ENCODE results near the gene DDX18. TPM values are rescaled to one million over a fixed set of nuclear protein-coding genes. Genes with fewer than 3 reads are reported as not detected.

DDX18 gene
- total RNA-seq, 1 donor from 2014 or later, result 60.8 TPM

- DNase-seq, result peak; percentile 89
These were observed 21.7 kb downstream of the DDX18 start for GRCh38 chr2:117835990-117836760.

- DNase-seq, result no peak
These were observed 30.8 kb downstream of the DDX18 start for GRCh38 chr2:117845304-117845703.

DNA sequence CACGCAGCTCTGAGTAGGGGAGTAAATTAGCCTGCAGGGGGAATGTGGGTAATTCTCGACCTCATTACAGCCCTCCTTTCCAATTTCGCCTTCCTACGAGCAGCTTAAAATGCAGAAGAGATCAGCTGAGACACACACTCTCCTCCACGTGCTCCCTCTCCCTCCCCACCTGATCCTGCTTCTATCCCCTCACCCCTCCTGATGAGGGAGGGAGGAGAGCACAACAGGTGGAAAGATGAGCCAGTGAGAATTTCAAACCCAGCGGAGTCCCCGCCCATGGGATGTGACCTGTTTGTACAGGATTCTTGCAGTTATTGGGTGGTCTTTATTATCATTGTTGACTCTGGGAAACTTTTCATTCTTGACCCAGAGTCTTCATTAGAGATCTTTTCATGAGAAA, 35.5 kb downstream of the DDX18 start:
- no peak for DNase-seq

GRCh38 chr2:117850461-117850860, 36.0 kb downstream of the DDX18 start:
- no peak for DNase-seq

- DNase-seq, result no peak
These were observed 37.5 kb downstream of the DDX18 start for GRCh38 chr2:117851969-117852368.

DNA sequence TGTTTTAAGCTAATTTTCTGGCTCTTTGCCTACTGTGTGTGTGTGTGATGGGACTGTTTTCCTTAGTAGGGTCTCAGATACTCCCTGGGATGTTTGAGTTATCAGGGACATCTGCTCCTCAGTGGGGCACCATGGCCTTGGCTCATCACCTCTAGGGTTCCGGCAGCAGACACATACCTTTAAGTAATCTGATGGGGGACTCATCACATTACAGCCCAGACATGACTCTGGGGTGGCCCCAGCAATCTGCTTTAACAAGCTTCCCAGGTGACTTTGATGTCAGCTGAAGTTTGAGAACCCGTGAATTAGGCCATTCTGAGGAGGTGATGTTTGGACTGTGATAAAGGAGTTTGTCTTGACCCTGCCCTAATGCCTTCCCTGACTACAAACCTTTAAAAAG, 38.8 kb downstream of the DDX18 start:
- DNase-seq, result no peak

GRCh38 chr2:117853873-117854272, 39.4 kb downstream of the DDX18 start:
- no peak for DNase-seq

GRCh38 chr2:117854610-117855009, 40.1 kb downstream of the DDX18 start:
- DNase-seq, result no peak

DNA sequence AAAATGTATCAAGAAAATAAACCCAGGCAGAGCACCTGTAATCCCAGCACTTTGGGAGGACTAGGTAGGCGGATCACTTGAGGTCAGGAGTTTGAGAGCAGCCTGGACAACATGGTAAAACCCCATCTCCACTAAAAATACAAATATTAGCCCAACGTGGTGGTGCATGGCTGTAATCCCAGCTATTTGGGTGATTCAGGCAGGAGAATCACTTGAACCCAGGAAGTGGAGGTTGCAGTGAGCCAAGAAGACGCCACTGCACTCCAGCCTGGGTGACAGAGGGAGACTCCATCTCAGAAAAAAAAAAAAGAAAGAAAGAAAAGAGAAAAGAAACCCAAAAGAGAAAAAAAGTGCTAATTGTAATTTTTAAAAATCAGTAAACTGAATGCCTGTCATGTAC, 41.4 kb downstream of the DDX18 start:
- DNase-seq, result no peak

DNA sequence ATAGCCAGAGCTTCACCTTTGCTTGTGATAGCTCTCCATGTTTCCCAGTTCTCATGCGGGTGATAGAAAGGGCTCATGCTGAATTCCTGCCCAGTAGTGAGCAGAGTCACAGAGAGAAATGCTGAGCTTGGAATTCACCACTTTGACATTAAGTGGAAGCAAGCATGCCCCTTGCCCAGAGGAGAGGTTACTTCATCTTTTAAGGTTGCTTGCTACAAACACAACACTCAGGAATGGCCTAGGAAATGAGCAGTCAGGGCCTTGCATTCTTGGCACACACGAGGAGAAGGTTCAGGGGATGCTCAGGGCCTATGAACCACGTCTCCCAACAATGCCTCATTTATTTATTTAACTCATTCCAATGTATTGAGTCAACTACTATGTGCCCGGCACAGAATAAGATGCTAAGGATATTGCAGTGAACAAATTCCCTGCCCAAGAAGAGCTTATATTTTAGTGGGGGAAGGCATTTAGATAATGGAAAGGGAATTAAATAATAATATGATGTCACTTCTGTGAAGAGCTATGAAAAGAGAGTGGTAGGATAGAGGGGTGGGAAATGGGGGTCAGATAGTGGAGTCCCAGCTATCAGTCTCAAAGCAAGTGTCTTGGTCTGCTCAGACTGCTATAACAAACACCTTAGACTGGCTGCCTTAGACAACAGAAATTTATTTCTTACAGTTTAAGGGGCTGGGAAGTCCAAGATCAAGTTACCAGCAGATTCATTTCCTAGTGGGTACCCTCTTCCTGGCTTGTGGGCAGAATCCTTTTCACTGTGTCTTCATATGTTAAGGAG, 42.1 kb downstream of the DDX18 start:
- peak; percentile 93 for DNase-seq

GRCh38 chr2:117858336-117858735, 43.8 kb downstream of the DDX18 start:
- DNase-seq, result no peak

GRCh38 chr2:117858892-117859531, 44.5 kb downstream of the DDX18 start:
- DNase-seq, result no peak

DNA sequence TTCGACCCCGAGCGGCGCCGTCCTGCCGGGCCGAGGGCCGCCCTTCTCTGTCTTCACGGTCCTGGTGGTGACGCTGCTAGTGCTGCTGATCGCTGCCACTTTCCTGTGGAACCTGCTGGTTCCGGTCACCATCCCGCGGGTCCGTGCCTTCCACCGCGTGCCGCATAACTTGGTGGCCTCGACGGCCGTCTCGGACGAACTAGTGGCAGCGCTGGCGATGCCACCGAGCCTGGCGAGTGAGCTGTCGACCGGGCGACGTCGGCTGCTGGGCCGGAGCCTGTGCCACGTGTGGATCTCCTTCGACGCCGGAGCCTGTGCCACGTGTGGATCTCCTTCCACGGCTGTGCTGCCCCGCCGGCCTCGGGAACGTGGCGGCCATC, 45.0 kb downstream of the DDX18 start:
- no peak for DNase-seq

DNA sequence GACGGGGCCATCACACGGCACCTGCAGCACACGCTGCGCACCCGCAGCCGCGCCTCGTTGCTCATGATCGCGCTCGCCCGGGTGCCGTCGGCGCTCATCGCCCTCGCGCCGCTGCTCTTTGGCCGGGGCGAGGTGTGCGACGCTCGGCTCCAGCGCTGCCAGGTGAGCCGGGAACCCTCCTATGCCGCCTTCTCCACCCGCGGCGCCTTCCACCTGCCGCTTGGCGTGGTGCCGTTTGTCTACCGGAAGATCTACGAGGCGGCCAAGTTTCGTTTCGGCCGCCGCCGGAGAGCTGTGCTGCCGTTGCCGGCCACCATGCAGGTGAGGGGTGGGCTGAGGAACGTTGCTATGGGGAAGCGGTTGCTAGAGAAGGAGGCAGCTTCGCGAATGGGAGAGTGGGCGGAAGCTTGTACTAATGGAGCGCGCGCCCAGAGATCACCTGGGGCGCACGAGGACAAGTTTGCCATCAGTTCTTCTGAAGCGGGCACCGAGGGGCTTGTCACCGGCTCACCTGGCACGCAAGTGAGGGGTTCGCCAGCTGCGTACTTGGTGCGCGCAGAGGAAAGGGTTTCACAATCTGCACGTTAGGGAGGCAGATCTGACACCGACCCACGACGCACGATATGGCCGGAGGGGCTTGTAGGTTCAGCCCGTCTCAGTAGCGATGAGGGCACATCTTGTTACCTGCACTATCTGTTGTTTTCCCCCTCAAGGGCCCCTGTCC, 45.6 kb downstream of the DDX18 start:
- DNase-seq, result no peak

DNA sequence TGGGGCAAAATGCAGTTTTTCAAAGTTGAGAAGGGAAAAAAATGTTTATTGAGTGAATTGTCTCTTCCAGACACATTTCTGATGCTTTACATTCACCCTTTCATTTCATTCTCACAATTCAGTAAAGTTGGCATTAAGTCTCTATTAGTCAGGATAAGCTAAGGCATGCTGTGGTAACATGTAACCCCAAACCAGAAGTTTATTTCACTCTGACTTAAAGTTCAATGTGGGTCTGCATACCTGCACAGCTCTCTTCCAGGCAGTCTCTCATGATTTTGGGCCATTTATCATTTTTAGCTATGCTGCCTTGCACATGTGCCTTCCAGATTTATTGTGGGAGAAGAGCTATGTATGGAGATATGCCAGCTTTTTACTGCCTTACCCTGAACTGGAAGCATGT, 48.0 kb downstream of the DDX18 start:
- no peak for DNase-seq

DNA sequence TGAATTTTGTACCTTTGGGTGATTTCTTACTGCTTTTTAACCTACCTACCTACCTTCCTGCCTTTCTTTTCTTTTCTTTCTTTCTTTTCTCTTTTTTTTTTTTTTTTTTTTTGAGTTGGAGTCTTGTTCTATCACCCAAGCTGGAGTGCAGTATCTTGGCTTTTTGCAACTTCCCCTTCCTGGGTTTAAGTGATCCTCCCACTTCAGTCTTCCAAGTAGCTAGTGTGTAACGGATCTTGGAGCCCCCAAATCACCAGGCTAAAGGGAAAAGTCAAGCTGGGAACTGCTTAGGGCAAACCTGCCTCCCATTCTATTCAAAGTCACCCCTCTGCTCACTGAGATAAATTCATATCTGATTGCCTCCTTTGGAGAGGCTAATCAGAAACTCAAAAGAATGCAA, 61.3 kb downstream of the DDX18 start:
- no peak for DNase-seq

- DNase-seq, result no peak
These were observed 64.5 kb downstream of the DDX18 start for GRCh38 chr2:117879003-117879402.

Other genes starting within 250 kb of the DDX18 start
- gene CCDC93, start 199.4 kb downstream of the DDX18 start, total RNA-seq, result 36.6 and 37.6 TPM in 2 replicates

Data from dermis blood vessel endothelial cell (primary cell).